HG02588 (cell line): ENCODE results near the gene GMPPA.
A peak's percentile ranks its signal among the peaks of the same experiment; 100 is the strongest.

Experiments used
- ATAC-seq: cut with Tn5 transposase; IDR thresholded peaks from one replicate; pipeline ENCODE4 v1.9.1; 2021; ENCODE audit warnings: mild to moderate bottlenecking, moderate library complexity; ENCODE audit not compliant: unreplicated experiment

GMPPA gene

DNA sequence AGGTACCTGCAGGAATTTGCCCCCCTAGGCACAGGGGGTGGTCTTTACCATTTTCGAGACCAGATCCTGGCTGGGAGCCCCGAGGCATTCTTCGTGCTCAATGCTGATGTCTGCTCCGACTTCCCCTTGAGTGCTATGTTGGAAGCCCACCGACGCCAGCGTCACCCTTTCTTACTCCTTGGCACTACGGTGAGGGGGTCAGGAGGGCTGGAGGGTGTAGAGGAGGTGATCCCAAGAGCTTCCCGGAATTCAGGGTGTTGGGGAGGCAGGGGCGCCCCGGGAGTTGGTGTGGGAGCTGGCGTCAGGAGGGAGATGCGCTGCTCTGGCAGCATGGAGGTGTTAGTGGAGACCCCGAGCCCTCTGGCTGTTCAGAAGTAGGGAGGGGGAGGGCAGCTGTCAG, 3.2 kb downstream of the GMPPA start:
- ATAC-seq, result no peak

GRCh38 chr2:219502618-219503017, 3.9 kb downstream of the GMPPA start:
- no peak for ATAC-seq

DNA sequence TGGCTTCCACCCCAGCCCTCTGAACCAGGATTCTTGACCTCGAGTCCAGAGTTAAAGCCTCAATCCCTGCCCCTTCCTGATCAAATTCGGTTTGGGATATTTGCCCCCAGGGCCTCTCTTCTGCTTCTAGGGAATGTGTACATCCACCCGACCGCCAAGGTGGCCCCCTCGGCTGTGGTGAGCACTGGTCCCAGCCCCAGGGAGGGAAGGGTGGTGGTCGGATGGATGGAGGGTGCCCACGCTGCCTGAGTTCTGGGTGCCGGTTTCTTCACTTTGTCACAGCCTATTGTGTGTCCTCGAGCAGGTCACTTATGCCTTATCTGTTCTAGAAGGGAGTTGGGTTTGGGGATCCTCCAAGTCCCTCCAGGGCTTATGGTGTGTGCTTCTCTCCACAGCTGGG, 6.9 kb downstream of the GMPPA start:
- ATAC-seq, result no peak

DNA sequence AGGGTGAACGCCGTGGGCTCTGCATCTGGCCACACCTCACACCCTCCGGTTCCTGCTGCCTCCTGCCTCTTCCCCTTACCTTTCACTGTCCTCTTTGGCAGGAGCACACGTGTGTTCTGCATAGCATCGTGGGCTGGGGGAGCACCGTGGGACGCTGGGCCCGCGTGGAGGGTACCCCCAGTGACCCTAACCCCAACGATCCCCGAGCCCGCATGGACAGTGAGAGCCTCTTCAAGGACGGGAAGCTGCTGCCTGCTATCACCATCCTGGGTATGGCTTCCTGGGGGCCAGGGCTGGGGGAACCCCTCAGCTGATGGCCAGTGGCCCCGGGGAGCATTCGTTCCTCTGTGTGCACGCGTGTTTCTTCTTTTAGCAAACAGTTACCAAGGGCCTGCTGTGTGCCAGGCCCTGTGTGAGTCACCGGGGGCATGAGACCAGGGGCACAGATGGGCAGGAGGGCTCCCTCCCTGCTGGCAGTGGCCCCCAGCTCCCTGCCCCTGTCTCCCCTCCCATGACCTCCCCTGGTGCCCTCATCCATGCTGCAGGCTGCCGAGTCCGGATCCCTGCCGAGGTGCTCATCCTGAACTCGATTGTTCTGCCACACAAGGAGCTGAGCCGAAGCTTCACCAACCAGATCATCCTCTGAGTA, 7.6 kb downstream of the GMPPA start:
- no peak for ATAC-seq

- no peak for ATAC-seq
These were observed 8.3 kb downstream of the GMPPA start for GRCh38 chr2:219506802-219507526.

DNA sequence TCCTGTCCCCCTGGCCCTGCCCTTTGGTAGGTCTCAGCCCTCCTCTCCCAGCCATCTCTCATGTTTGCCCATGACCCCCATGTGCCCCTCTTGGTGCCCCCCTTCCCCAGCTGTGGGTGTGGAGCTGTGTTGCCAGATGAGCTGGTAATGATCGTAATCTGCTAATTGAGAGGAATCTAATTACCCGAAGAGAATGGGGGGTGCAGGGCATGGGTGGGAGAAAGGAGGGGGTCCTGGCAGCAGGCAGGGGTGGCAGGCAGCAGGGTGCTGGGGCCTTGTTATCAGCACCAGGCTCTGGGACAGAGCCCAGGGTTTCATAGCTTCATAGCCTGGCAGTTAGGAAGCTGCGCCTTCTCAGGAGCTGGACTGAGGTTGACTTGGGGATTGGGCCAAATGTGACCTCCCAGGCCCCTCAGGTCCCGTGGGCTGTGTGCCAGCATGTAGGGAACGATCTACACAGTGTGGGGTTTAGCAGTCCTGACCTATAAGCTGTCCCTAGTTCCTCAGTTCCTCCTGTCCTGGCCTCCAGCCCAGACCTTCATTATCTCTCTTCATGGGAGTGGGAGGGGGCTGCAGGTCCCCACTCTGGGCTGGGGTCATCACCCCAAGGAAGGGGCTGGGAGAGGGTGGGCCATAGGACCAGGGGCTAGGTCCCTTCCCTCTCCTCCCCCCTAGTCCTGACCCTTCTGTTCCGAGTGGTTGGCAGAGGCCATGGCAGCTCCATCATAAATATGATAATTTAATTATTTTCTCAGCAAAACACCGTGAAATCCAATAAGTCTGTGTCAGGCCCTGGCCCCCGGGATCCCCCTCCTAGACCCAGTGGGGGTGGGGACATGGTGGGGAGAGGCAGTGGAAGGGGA, 9.1 kb downstream of the GMPPA start:
- no peak for ATAC-seq

DNA sequence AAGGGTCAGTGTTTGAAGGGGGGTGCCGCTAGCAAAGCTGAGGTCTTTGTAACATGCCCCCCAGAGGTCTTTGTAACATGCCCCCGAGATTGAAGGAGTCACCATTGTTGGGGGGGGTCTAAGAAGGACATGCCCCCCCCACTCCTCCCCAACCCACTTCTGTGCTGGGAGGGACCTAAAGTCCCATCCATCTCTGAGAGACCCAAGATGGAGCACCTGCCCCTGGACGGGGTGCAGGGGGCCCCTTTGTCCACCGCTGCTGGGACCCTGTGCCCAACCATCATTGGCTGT, 9.7 kb downstream of the GMPPA start:
- ATAC-seq, result no peak

GRCh38 chr2:219508971-219509779, 10.5 kb downstream of the GMPPA start:
- peak; percentile 11 for ATAC-seq

DNA sequence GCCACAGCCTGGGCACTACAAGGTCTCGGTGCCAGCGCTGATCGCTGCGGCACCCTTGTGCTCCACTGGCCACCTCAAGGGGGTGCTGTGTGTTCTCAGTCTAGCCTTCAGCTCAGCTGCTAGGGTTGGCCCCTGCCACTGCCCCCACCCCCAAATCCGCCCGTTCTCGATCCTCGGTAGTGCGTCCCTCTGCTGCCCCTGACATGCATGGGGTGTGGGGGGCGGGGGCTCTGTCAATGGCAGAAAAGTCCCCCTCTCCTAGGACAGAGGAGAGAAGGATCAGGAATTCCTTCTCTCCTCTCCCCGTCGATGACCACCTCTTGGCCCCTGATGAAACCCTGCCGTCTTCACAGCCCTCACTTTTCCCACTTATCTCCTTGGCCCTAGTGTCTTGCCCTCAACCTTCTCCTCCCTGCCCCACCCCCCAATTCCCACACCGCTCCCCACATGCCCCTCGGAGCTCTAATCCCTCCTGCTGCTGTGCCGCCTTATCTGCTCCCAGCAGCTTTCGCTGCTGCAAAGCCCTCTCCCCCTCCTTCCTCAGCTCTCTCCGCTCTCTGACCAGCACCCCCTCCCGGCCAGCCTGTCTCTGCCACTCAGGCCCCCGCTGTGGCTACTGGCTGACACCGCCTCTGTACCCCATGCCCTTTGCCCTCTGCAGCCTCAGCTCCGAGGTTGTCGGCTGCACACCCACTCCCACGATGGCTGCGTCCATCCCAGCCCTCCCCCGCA, 11.3 kb downstream of the GMPPA start:
- peak; percentile 54 for ATAC-seq

DNA sequence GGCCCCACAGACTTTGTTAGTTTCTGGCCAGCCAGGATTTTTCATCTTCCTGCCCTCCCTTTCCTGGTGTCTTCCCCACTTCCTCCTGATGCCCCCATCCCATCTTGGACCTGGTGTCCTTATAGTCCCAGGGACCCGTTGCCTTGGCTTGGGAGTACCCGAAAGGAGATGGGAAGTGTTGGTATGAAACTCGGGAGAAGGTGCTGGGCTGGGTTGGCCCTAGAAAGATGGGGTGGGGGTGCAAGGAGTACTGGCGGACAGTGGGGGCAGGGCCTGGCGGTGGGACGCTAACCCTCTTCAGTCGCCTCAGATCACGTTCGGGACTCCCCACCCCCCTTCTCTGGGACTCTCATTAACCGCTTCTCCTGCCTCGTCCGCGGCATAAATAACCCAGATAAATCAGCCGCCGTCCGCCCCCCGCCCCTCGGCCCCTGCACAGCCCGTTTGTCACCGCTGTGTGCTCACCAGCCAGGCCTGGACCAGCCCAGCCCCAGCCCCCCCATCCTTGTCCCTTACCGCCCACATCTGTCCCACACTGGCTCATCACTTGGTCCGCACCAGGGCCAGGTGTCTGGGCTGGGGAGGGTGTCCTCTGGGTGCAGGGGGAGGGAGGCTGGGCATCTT, 11.9 kb downstream of the GMPPA start:
- no peak for ATAC-seq

DNA sequence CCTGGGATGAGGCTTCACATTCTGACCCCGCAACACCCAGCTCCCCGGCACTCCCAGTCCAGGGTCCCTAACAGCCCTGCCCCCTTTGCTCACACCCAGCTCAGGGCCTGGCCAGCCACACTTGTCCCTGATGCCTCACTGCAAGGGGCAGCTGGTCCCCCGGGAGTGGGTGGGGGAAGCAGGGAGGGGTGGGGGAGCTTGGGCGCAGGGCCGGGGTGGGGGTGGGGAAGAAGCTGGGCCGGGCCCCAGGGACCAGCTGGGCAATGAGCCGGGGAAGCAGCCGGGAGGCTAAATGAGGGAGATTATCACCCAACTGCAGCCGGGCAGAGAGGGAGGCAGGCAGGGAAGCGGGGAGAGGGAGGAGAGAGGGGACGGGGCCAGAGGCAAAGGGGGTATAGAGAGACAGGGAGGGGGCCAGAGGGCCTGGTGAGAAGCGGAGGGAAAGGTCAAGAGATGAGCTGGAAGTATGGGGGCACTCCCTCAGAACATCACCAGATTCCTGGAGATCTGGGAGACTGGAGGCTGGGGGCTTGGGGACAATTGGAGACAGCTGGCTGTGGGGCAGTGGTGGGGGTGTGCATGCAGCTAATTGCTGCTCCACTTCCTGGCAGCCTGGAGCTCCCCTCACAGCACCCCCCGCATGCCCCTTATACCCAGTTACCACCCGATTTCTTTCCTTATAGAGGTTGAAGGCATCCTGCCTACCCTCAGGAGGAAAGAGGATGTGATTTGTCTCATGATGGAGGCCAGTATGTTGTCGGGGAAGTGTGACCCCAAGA, 13.0 kb downstream of the GMPPA start:
- no peak for ATAC-seq

DNA sequence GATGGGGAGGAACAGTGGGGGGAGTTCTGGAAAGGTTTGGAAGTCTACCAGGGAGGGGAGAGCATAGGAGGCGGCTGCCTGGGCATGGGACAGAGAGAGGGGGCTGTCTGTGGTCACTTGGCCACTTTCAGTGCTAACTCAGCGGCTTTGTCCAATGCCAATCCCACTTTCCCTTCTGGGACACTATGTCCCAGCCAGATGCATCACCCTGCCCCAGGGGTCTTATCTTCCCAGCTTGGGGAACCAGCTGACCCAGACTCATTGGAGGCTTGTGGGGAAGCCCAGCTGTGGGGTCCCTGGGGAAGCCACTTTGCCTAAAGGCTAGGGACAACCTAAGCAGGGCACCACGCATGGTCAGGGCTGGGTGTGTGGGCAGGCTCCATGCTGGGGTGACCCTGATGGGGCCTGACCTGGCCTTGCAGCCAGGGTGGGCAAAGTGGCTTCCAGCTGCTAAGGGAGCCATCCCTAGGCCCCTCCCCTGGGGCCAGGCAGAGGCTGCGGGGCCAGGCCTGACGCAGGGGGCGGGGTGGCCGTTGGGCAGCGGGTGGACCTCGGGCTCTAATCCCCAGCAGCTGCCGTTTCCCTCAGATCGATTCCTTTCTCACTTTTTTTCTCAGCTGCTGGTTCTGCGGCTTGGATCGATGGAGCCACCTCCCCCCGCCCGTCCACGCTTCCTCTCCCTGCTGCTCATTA, 14.0 kb downstream of the GMPPA start:
- ATAC-seq, result no peak

GRCh38 chr2:219513787-219514186, 15.1 kb downstream of the GMPPA start:
- no peak for ATAC-seq

- no peak for ATAC-seq
These were observed 15.6 kb downstream of the GMPPA start, which contains the start of gene ASIC4 for GRCh38 chr2:219514196-219514761. ASIC4 (plus strand) TSS chr2:219514482; CDS start chr2:219514725, 243 bp downstream.

DNA sequence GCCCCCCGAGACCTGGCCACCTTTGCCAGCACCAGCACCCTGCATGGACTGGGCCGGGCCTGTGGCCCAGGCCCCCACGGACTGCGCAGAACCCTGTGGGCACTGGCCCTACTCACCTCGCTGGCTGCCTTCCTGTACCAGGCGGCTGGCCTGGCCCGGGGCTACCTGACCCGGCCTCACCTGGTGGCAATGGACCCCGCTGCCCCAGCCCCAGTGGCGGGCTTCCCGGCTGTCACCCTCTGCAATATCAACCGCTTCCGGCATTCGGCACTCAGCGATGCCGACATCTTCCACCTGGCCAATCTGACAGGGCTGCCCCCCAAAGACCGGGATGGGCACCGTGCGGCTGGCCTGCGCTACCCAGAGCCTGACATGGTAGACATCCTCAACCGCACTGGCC, 16.1 kb downstream of the GMPPA start:
- ATAC-seq, result no peak

DNA sequence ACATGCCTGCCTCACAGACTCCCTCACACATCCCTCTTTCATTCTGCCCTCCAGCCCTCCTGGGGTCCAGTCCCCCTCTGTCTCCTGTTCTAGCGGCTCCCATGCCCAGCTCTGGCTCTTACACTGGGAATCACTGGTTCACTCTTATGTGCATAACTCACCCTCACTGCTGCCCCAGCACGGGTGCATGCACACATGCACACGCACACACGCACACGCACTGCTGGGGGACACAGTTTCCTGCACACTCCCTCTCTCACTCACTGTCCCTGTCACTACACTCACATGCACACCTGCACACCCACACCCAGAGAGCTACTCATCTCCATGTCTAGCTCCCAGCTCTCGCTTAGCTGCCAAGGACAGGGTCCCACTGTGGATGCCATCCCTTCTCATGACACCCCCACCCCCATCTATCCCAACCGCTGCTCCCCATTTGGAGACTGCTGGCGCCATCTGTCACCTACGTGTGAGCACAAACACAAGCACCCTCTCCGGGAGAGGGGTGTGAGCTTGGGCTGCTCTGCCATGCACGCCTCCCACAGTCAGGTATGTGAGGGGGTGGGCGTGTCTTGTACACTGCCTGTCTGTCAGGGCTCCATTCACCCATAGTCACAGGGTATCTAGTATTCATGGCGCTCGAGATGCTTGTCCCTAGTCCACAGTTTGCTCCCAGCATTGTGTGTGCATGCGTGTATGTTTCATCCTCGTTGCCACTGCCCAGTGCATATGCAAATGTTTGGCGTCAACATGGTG, 17.4 kb downstream of the GMPPA start:
- no peak for ATAC-seq

- no peak for ATAC-seq
These were observed 18.2 kb downstream of the GMPPA start for GRCh38 chr2:219516888-219517287.
